NOMO-1 (cell line): ENCODE data around the gene FAM149B1.

Experiments
- DNase-seq, 2 experiments: peaks; one replicate each; lab custom pipeline; 2025; ENCODE audit not compliant: unreplicated experiment in 2 of 2; lab: John Stamatoyannopoulos, UW

FAM149B1 gene

DNA sequence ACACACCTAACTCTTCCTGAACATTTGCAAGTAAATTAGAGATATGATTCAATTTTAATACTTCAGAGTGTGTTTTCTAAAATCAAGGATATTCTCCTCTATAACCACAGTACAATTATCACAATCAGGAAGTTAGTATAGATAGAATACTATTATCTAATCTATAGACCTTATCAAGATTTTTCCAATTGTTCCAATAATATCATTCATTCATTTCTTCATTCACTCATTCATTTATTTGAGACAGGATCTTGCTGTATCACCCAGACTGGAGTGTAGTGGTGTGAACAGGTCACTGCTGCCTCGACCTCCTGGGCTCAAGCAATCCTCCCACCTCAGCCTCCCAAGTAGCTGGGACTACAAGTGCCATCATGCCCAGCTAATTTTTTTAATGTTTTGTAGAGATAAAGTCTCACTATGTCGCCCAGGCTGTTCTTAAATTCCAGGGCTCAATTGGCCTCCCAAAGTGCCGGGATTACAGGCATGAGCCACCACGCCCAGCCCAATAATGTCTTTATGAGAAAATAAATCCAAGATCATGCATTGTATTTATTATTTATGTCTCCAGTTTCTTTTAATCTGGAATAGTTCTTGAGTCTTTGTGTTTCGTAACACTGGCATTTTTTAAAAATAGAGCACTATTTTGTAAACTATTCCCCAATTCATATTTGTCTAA lies 95.1 kb downstream of the FAM149B1 start:
- DNase-seq: no peak

DNA sequence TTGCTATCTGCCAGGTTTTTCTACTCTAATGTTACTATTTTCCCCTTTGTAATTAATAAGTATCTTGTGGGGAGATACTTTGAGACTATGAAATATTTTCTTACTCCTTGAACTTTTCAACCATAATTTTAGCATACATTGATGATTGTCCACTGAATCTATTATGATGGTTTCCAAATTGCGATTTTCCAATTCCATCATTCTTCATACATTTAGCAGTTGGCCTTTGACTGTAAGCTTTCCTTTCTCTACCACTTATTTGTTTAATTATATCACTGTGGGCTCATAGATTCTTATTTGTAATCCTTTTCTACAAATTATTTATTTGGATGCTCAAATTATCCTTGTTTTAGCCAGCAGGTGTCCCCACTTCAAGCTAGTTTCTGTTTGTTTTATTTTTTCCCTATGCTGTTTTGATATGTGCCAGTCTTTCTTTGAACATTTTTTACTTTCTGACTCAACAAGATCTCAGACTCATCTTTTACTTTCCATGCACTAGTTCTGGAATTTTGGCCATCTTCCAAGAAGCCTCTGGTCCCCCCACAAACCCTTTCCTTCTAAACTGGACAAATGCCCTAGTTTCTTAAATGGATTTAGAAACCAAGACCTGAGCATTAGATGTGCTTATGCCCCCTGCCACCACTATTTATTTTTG lies 95.9 kb downstream of the FAM149B1 start:
- peak in 1 of 2 experiments; percentile 7 for DNase-seq

DNA sequence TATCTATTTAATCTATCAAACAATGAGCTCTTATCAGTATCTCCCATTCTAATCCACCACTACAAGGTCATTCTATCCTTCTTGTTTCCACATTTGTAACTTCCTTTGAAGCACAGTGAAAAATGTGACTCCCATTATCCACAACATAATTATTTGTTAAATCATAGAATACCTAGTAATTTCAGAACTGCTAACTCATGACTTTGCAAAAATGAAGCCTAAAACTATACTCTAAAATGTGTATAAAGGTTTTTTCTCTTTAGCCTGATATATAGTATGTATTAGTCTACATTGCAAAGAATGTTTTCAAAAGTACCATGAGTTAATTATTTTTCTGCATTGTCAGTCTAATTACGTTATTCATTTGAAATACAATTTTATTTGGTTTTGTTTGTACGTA lies 96.5 kb downstream of the FAM149B1 start:
- DNase-seq: no peak

DNA sequence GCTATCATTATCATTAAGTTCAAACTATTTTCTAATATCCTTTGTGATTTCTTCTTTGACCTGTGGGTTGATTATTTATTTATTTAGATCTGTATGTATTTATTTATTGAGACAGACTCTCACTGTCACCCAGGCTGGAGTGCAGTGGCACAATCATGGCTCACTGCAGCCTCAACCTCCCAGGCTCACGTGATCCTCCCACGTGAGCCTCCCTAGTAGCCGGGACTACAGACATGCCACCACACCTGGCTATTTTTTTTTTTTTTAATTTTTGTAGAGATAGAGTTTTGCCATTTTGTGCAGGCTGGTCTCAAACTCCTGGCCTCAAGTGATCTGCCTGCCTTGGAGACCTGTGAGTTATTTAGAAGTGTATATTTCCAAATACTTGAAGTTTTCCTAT lies 113.2 kb downstream of the FAM149B1 start:
- no peak for DNase-seq

DNA sequence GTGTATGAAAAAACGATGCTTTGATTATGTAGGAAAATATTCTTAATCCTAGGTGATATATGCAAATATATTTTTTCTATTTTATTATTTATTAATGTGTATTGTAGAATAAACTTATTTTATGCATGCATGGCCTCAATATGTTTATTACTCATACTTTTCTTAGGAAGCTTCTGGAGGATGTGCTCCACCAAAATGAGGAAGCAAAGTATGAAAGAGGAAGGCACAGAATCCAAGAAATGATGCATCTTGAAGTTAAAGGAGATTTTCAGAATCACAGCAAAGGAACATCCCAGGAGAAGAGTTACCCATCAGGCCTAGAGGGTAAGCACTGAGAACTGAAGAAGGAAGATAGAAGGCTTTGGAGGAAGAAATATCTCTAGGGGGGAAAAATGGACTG lies 119.5 kb downstream of the FAM149B1 start:
- DNase-seq: peak; percentile 26 to 64

DNA sequence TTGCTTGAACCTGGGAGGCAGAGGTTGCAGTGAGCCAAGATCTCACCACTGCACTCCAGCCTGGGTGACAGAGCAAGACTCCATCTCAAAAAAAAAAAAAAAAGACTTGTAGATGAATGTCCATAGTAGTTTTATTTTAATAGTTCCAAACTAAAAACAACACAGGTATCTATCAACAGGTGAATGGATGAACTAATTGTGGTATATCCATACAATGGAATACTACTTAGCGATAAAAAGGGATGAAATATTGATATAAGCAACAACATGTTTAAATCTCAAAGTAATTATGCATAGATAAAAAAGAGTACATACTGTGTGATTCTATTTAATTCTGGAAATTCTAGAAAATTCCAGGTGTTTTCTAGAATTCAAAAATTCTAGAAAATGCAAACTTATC lies 122.0 kb downstream of the FAM149B1 start:
- DNase-seq: no peak

DNA sequence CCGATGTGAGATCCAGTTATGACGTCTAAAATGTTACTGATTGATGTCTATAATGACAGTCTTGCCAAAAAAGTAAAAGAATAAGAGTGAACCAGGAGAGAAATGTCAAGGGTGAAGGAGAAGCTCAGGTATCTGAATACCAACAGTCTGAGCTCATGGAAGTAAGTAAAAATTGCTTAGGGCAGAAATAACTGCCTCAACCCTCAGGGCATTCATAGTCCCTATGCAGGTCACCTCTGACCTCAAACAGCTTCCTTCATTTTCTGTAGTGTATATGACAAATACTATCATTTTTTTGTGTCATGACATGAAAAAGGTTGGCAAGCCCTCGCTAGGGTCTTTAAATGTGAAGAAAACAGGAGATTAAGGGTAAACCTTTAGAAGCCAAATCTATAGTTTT lies 125.5 kb downstream of the FAM149B1 start:
- DNase-seq: no peak
